HepG2 (cell line): ENCODE results near the gene SCYGR4. TPM values are rescaled to one million over a fixed set of nuclear protein-coding genes. Genes with fewer than 3 reads are reported as not detected.

ENCODE experiments used
- ATAC-seq: fragments of 200-7000 bp; cut with Tn5 transposase; 3 replicates; pipeline ENCODE4 v1.9.1; 2020; ENCODE audit warnings: mild to moderate bottlenecking, moderate library complexity
- BruUV-seq: library from RNA; stranded (reverse); fragments of 400-500 nt; replicated peaks from 2 replicates; lab custom pipeline; 2021; lab: Mats Ljungman, UMichigan
- CTCF ChIA-PET: fragments of 300-600 bp; formaldehyde crosslinking; extraction: SDS; loops from one replicate; lab custom pipeline; 2021; ENCODE audit warnings: low total read pairs, inconsistent platforms, low intra/inter-chr PET ratio; lab: Yijun Ruan, JAX
- POLR2A ChIA-PET: fragments of 350-600 bp; sonication (Branson Sonifier 250); formaldehyde crosslinking; loops from one replicate; lab custom pipeline; 2020; ENCODE audit warnings: antibody characterized with exemption, inconsistent platforms; lab: Yijun Ruan, JAX
- DNase-seq: peaks from one replicate; pipeline ENCODE4 v3.0.0-alpha.2; 2015; ENCODE audit warnings: low spot score
- FAIRE-seq: peaks from 3 replicates; lab custom pipeline; 2011; peaks lifted over from hg19 to GRCh38; lab: Jason Lieb, UNC
- H2AFZ ChIP-seq: one replicate; pipeline ENCODE4 v1.6.1; 2011; ENCODE audit warnings: low read length, inconsistent platforms
- H3K27ac ChIP-seq: fragments of 300-600 bp; 3 replicates; pipeline ENCODE4 v1.8.0; 2011; ENCODE audit warnings: mixed run types, mild to moderate bottlenecking, mixed read lengths, low read length, inconsistent platforms; ENCODE audit not compliant: insufficient read depth; ENCODE audit errors: extremely low read length
- H3K27me3 ChIP-seq, 2 experiments: fragments of 200-600 bp in 1 of 2; 2 replicates in 1 of 2; 3 replicates in 1 of 2; pipeline versions ENCODE4 v1.6.0 to v1.8.0; 2011; ENCODE audit warnings: low read length in 2 of 2, mild to moderate bottlenecking in 2 of 2, moderate library complexity in 2 of 2, inconsistent platforms in 1 of 2; ENCODE audit not compliant: insufficient read depth in 2 of 2, control insufficient read depth in 1 of 2
- H3K36me3 ChIP-seq, 2 experiments: fragments of 200-600 bp in 1 of 2; replicated peaks in 1 of 2; 2 replicates in 1 of 2; 3 replicates in 1 of 2; pipeline versions ENCODE4 v1.5.1 to v1.8.0; 2011; ENCODE audit warnings: low read length in 2 of 2, inconsistent platforms in 1 of 2; ENCODE audit not compliant: insufficient read depth in 2 of 2, control insufficient read depth in 1 of 2
- H3K4me1 ChIP-seq: 2 replicates; pipeline ENCODE4 v1.5.1; 2012; ENCODE audit warnings: low read length, inconsistent platforms; ENCODE audit not compliant: insufficient read depth
- H3K4me2 ChIP-seq: 2 replicates; pipeline ENCODE4 v1.6.0; 2011; ENCODE audit warnings: low read depth, low read length, inconsistent platforms
- H3K4me3 ChIP-seq, 3 experiments: fragments of 200-600 bp in 1 of 3; sonication (generic), shearing (Covaris generic) in 1 of 3; replicated peaks in 1 of 3; 2 replicates each; pipeline ENCODE4 v1.5.1; 2011 to 2016; ENCODE audit warnings: low read length in 3 of 3, inconsistent platforms in 2 of 3, low read depth in 2 of 3, mild to moderate bottlenecking in 2 of 3, control low read depth in 1 of 3, mixed read lengths in 1 of 3; ENCODE audit not compliant: insufficient read depth in 1 of 3
- H3K79me2 ChIP-seq: one replicate; pipeline ENCODE4 v1.6.1; 2011; ENCODE audit warnings: low read length, inconsistent platforms; ENCODE audit not compliant: insufficient read depth
- H3K9ac ChIP-seq: 2 replicates; pipeline ENCODE4 v1.6.0; 2011; ENCODE audit warnings: mild to moderate bottlenecking, low read depth, low read length, inconsistent platforms; ENCODE audit not compliant: insufficient read depth
- H3K9me3 ChIP-seq: 2 replicates; pipeline ENCODE4 v1.5.1; 2012; ENCODE audit warnings: mild to moderate bottlenecking, low read length
- H4K20me1 ChIP-seq: 2 replicates; pipeline ENCODE4 v1.6.0; 2011; ENCODE audit warnings: inconsistent platforms, mild to moderate bottlenecking, low read length, moderate library complexity; ENCODE audit not compliant: insufficient read depth
- AGO1 ChIP-seq: fragments of 200-400 bp; formaldehyde crosslinking; IDR thresholded peaks from 2 replicates; pipeline ENCODE4 v1.6.1; 2017; ENCODE audit warnings: mild to moderate bottlenecking, low read depth, low read length, moderate library complexity; ENCODE audit not compliant: poor library complexity, severe bottlenecking
- ARNT2 ChIP-seq: sonication (generic); formaldehyde crosslinking; IDR thresholded peaks from 2 replicates; pipeline ENCODE4 v1.8.0; 2022; ENCODE audit warnings: mild to moderate bottlenecking, low read depth, missing genetic modification reagents, moderate library complexity
- STAG1 ChIP-seq: sonication (generic); formaldehyde crosslinking; IDR thresholded peaks from 2 replicates; pipeline ENCODE4 v1.4.0; 2020; ENCODE audit warnings: missing genetic modification reagents
- TEAD3 ChIP-seq: optimal IDR thresholded peaks from 2 replicates; pipeline ENCODE3; 2016; ENCODE audit warnings: borderline replicate concordance
- ZNF12 ChIP-seq: sonication (generic); formaldehyde crosslinking; IDR thresholded peaks from 2 replicates; pipeline ENCODE4 v1.5.0; 2020; ENCODE audit warnings: missing genetic modification reagents
- ZNF160 ChIP-seq: sonication (generic); formaldehyde crosslinking; IDR thresholded peaks from 2 replicates; pipeline ENCODE4 v1.8.0; 2022; ENCODE audit warnings: mild to moderate bottlenecking, inconsistent platforms, missing genetic modification reagents
- WGBS: methylation state at CpG from one replicate; pipeline ENCODE4 v1.1.6; 2017; ENCODE audit warnings: low lambda C conversion rate; 5-methylcytosine and 5-hydroxymethylcytosine counted together
- in situ Hi-C: cut with HindIII; loops from 2 replicates; pipeline ENCODE4 v1.10.0; 2017; ENCODE audit warnings: low pct_unique_long_range_greater_than_20kb; ENCODE audit not compliant: extremely low pct_ligation_motif_present
- intact Hi-C: fragments of 100-400 bp; cut with micrococcal nuclease; formaldehyde crosslinking; loops from one replicate; pipeline ENCODE4 v1.10.0; 2022; ENCODE audit not compliant: unreplicated experiment
- polyA plus RNA-seq, 8 experiments: library from polyadenylated mRNA; depleted of rRNA in 3 of 8; stranded (reverse) in 7 of 8; unstranded in 1 of 8; fragments of >200 nt; fragmentation: Illumina TruSeq in 4 of 8; extraction: Trizol in 4 of 8; gene quantifications; 2 replicates each; pipeline versions ENCODE4 v1.2.1 to v1.2.3, GENCODE V29; 2011 to 2016; ENCODE audit warnings: low read depth in 4 of 8, missing spikeins in 1 of 8, mixed read lengths in 1 of 8; ENCODE audit not compliant: insufficient read depth in 1 of 8
- total RNA-seq, 5 experiments: library from RNA; depleted of rRNA; stranded (reverse); fragments of >200 nt; fragmentation: Illumina TruSeq; extraction: Trizol; gene quantifications; 2 replicates each; pipeline ENCODE4 v1.2.3, GENCODE V29; 2016; ENCODE audit warnings: low read depth in 1 of 5
- TF ChIP-seq, protein P1 (sequence below): sonication (generic); formaldehyde crosslinking; IDR thresholded peaks from 2 replicates; pipeline ENCODE4 v1.5.0; 2020; ENCODE audit warnings: mild to moderate bottlenecking, missing genetic modification reagents, moderate library complexity
- TF ChIP-seq, protein P2 (sequence below): sonication (generic); formaldehyde crosslinking; IDR thresholded peaks from 2 replicates; pipeline ENCODE4 v1.5.1; 2020; ENCODE audit warnings: missing genetic modification reagents, mild to moderate bottlenecking, borderline replicate concordance

The SCYGR4 gene
- total and polyA plus RNA-seq, 2 of the 13 experiments (the other 11 are each of a cell fraction or from before 2014, with no cell fraction given): not detected

DNA sequence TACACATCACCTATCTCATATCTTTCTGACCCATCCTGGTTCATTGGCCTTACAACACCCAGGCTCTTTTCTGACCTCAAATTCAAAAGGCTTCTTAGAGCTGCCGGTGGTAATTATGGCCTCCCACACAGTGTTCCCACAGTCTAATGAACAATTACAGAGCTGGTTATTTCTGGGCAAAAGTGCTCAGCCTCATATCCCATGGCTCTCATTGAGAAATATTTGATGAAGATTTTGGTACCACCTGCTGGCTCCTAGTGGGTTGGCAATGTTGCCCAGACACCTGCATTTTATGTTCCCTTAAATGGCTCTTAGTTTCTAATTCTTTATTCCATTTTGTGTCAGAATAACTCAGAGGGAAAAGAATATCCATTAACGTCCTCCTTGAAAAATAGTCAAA, 38.7 kb upstream of the SCYGR4 start:
- Histone ChIP-seq H3K27ac (no peak overlapping the region), H3K27me3 (no peaks in the 10 kb centered on the region), H3K4me2 (no peak overlapping the region), H2AFZ (no peak overlapping the region), H3K9me3 (peaks cover 14% of the 10 kb centered on the region), H4K20me1 (no peaks in the 10 kb centered on the region), H3K79me2 (no peaks in the 10 kb centered on the region), H3K9ac (no peak overlapping the region), H3K4me3 (no peak overlapping the region), H3K4me1 (peaks cover 16% of the 10 kb centered on the region), H3K36me3 (no peaks in the 10 kb centered on the region)
- CTCF ChIA-PET: no interaction called here
- WGBS: 7% methylated on average over 2 of the region's 2 CpGs
- DNase-seq (no peak), ATAC-seq (peak; percentile 33; the same call in 2 of the 3 replicates), FAIRE-seq (no peak)
- no TSS peak for BruUV-seq
- POLR2A ChIA-PET: no interaction called here
- in situ Hi-C loops (no loop called here), intact Hi-C loops (no loop called here)
- TF ChIP-seq ZNF160 (CRISPR knock-in tag) (no peak), STAG1 (CRISPR knock-in tag) (peak; percentile 21; the same call in 1 of the 2 replicates)
- TF ChIP-seq, protein P1, sequence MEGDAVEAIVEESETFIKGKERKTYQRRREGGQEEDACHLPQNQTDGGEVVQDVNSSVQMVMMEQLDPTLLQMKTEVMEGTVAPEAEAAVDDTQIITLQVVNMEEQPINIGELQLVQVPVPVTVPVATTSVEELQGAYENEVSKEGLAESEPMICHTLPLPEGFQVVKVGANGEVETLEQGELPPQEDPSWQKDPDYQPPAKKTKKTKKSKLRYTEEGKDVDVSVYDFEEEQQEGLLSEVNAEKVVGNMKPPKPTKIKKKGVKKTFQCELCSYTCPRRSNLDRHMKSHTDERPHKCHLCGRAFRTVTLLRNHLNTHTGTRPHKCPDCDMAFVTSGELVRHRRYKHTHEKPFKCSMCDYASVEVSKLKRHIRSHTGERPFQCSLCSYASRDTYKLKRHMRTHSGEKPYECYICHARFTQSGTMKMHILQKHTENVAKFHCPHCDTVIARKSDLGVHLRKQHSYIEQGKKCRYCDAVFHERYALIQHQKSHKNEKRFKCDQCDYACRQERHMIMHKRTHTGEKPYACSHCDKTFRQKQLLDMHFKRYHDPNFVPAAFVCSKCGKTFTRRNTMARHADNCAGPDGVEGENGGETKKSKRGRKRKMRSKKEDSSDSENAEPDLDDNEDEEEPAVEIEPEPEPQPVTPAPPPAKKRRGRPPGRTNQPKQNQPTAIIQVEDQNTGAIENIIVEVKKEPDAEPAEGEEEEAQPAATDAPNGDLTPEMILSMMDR (CRISPR knock-in tag): 0 out of 2 replicates have a peak, but pooled peaks have one; percentile 17

DNA sequence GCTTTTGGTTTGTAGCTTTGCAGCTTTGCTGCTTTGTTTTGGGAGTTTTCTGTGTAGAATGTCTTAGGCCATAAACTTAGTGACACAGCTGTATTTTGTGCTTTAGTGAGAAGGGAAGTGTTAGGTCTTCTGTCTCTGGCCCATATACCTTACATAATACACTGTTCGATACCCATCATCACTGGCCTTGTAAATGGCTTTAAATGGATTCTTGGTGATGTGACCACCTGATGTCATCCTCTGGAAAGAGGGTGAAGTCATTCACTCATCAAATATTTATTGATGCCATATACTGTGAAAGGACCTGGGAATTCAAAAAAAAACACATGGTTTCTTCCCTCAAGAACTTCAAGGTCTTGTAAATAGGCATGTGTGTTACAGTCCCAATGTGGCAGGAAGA, 37.5 kb upstream of the SCYGR4 start:
- Histone ChIP-seq H3K4me3 (no peak overlapping the region), H2AFZ (no peak overlapping the region), H4K20me1 (no peaks in the 10 kb centered on the region), H3K9me3 (peaks cover 14% of the 10 kb centered on the region), H3K27ac (no peak overlapping the region), H3K4me1 (peaks cover 16% of the 10 kb centered on the region), H3K4me2 (no peak overlapping the region), H3K79me2 (no peaks in the 10 kb centered on the region), H3K36me3 (no peaks in the 10 kb centered on the region), H3K9ac (no peak overlapping the region), H3K27me3 (no peaks in the 10 kb centered on the region)
- BruUV-seq: no TSS peak
- WGBS: 50% methylated on average over 1 of the region's 1 CpG
- POLR2A ChIA-PET: no interaction called here
- in situ Hi-C loops (no loop called here), intact Hi-C loops (no loop called here)
- CTCF ChIA-PET: no interaction called here
- TF ChIP-seq ZNF12 (CRISPR knock-in tag): no peak
- no peak for TF ChIP-seq ARNT2
- no peak for TF ChIP-seq AGO1
- TF ChIP-seq, protein P2, sequence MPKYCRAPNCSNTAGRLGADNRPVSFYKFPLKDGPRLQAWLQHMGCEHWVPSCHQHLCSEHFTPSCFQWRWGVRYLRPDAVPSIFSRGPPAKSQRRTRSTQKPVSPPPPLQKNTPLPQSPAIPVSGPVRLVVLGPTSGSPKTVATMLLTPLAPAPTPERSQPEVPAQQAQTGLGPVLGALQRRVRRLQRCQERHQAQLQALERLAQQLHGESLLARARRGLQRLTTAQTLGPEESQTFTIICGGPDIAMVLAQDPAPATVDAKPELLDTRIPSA (CRISPR knock-in tag): no peak
- no peak for TF ChIP-seq TEAD3
- no peak for DNase-seq
- no peak for FAIRE-seq
- ATAC-seq: no peak
